NOMO-1 treated with DMSO at 0.1 percent for 48 hours (cell line): Measurements from ENCODE around the gene MYO10.
"Not testable (repeated sequence)": the region's sequence is repeated elsewhere in the genome, so short reads cannot be mapped to it uniquely, and the experiment has no call there.

ENCODE experiments used
- DNase-seq: peaks from one replicate; lab custom pipeline; 2025; ENCODE audit not compliant: unreplicated experiment; lab: John Stamatoyannopoulos, UW

The MYO10 gene

DNA sequence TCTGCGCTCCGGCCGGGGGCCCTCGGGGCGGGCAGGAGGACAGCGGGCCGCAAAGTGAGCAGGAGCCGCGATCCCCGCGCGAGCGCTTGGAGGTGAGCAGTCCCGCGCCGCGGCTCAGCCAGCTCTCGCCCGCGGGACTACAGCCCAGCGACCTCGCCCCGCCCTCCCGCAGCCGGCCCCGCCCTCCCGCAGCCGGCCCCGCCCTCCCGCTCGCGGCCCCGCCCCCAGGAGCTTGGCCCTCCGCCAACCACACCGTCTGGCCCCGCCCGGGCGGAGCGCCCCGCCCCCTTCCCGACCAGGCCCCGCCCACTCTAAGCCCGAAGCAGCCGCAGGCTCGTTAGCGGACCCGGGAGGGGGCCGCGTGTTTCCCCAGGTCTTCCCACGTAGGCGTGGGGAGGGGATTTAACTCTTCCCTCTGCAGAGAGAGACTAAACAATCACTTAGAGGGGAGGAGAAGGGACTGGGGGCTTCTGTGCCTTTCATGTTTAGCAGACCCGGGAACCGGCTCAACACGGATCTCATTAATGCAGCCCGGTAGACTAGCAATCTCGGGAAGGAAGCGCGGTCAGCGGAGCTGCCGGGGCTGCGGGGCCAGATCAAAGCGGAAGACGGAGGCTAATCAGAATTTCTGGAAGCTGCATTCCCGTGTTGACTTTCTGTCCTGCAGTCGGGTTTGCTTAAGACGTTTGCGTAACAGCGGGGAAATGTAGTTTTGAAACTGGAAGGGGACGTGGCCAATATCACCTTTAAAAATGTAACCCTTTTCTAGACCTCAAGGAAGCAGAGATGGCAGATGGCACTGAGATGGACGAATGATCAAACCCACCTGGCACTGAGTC is at the start of gene MYO10:
Gene MYO10, minus strand, starts transcription at position 139 of the 839 bp plus-strand sequence. CDS start 480 bp downstream, outside the sequence.
- peak; percentile 77 for DNase-seq

DNA sequence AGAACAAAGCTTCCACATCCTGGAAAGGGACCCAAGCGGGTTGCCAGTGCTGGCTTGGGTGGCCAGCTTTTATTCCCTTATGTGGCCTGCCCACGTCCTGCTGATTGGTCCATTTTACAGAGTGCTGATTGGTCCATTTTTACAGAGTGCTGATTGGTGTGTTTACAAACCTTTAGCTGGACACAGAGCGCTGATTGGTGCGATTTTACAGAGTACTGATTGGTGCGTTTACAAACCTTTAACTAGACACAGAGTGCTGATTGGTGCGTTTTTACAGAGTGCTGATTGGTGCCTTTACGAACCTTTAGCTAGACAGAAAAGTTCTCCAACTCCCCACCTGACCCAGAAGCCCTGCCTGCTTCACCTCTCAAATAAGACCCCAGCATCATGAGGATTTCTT is 49.2 kb upstream of the MYO10 start:
- DNase-seq = not testable (repeated sequence)

DNA sequence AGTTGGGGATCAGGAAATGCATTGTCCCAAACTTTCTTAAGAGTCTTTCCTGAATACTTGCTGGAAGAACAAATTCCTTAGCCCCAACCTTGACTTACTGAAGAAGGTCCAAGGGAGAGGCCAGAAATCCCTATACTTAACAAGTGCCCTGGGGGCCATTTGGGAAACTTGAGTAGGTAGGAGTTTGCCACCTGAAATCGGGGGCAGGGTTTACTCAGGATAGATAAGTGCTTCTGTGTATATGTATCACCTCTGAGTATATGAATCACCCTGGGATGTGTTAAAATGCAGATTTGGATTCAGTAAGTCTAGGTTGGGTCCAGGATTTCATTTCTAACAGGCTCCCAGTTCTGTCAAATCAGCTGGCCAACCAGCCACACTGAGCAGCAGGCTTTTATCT is 47.9 kb upstream of the MYO10 start:
- no peak for DNase-seq

DNA sequence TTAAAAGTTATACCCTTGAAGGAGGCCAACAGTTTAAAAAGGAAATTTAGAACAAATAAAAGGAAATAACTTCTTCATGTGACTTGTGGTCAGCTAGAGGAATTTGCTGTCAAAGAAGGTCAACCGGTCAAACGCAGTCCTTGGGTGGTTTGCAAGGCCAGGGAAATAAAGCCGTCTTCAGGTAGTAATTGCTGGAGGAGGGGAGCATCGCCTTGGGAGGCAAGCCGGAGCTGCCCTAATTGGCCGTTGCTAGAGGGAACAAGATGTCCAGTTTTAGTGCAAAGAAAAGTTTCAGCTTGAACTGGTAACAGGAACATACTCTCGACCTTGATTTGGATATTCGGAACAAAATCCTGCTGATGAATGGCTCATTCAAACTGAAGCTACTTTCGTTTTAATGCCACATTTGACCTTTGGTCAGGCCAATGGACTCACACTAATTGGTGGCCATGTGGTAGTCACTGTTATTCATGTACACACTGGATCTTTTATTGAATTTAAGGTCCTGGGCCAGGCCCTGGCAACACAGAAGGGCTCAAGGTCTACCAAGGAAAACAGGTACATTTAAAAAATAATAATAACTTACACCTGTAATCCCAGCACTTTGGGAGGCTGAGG is 47.0 kb upstream of the MYO10 start:
- DNase-seq = no peak

DNA sequence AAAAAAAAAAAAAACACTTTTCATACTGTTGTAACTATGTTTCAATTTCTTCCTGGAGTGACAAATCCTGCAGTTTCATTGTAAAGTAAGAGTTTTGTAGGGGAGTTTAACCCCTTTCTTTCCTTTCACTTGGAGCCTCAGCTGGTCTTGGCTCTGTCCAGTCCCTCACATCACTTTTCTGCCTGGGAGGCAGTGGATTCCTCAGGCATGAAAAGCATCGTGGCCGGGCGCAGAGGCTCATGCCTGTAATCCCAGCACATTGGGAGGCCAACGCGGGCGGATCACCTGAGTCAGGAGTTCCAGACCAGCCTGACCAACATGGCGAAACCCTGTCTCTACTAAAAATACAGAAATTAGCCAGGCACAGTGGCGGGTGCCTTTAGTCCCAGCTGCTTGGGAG is 45.6 kb upstream of the MYO10 start:
- no peak for DNase-seq

DNA sequence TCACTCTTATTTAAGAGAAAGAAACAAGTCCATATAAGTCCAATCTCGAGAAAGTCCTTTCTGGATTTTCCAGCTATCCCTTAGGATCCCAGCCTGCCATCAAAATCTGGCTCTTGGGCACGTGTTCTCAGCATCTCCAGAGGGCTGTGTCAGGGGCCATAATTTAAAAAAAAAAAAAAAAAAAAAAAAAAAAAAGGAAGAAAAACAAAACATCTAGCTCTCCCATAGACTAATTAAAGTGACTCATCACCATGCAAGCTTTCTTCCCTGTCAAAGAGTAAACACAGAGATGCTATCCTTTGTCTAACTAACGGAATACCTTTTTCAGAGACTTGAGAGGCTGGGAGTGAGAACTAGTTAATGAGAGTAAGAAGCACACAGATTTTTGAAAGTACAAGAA is 44.9 kb upstream of the MYO10 start:
- DNase-seq = peak; percentile 18

DNA sequence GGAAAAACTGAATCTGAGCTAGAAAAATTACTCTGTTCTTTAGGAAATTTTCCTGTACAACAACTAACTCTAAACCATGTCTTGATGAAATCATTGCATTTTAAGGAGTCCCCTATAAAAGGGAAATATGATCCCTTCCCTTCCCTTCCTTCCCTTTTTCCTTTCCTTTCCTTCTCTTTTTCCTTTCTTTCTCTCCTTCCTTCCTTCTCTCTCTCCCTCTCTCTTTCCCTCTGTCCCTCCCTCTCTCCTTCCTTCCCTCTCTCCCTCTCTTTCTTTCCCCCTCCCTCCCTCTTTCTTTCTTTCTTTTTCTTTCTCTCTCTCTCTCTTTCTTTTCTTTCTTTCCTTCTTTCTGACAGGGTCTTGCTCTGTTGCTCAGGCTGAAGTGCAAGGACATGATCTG is 42.2 kb upstream of the MYO10 start:
- DNase-seq = no peak

DNA sequence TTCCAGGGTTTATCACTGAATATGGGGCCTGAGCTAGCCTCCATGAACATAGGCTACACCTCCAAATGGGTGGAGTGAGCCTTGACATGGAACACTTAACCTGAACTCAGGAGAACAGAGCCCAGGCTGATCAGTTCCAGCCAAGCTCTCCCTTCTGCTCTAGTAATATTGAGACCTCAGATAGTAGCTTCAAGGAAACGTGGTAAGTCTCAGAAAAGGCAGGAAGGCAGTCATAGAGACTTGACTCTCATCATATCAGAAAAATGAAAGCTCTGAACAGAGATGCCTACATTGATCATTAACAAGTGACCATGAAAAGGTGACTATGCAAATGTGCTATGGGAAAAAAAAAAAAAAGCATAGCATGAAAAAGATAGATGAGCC is 40.5 kb upstream of the MYO10 start:
- DNase-seq = no peak

DNA sequence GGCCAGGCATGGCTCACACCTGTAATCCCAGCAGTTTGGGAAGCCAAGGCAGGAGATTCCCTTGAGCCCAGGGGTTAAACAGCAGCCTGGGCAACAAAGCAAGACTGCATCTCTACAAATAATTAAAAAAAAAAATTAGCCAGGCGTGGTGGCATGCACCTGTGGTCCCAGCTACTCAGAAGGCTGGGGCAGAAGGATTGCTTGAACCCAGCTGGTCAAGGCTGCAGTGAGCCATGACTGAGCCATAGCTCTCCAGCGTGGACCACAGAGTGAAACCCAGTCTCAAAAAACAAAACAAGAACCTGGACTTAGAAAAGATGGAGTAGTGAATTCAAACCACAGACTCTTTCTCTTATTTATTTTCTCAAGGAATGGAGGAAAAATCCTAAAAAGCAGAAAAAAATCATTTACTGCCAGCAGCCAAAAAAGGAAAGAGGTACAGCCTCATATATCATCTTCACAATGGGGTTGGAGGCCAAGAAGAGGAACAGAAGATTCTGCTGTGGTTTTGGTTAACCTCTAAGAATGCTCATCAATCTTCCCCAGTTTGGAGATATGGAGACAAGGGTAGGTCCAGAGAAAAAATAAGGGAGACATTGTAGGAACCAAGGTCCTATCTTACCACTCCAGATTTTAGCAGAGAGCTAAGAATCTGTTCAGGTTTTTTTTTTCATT is 40.0 kb upstream of the MYO10 start:
- DNase-seq = peak; percentile 97

DNA sequence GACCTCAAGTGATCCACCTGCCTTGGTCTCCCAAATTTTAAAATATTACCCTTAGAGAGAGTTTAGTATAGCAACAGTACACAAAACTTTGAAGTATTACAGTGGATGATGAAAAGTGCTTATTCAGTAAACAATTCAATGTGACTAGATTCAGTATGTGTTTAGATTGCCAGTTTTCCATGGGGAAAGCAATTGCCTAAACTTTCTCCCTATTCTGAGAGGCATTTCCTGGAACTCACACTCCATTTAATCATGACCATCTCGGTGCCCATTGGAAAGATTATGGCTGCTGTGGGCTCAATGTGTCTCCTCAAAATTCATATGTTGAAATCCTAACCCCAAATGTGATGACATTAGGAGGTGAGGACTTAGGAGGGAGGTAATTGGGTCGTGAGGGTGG is 38.9 kb upstream of the MYO10 start:
- DNase-seq = no peak

DNA sequence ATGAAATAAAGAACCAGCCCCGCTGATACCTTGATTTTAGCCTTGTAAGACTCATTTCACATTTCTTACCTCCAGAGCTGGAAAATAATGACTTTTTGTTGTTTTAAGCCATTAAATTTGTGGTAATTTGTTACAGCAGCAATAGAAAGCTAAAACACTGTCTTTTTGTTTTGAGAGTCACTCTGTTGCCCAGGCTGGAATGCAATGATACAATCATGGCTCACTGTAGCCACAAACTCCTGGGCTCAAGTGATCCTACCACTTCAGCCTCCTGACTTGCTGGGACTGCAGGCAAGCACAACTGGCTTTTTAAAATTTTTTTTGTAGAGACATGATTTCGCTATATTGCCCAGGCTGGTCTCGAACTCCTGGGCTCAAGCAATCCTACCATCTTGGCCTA is 34.7 kb upstream of the MYO10 start:
- no peak for DNase-seq

DNA sequence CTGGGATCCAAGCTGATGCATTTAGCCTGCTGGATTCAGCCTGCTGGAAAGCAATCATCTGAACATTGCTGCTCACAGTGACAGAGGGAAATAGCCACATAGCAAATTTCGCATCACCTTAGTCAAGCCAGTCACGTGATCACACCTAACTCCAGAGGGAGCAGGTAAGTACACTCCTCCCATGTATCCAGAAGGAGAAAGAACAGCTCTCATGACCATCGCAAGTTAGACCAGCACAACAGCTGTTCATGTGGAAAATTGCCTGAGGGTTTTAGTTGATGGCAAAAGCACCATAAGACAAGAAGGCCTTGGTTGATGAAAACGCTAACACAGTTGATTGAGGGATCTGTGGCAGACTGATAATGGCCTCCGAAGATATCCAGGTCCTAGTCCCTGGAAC is 34.2 kb upstream of the MYO10 start:
- DNase-seq = no peak

DNA sequence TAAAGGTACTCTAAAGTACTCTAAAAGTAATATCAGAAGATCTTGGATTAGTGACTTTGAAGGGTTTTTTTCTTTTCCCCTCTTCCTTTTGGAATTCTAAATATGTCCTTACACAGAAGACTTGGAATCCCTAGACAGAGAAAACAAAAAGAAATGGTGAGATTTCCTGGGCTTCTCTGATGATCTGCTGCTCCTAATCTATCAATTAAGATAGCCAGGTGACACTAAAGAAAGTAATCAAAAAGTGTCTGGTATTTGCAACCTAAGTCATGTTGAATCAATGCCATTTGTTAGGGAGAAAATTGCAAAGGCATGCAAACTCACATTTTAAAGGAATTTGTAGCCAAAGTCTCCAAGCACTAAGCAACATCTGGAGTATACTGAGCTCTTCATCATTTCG is 29.5 kb upstream of the MYO10 start:
- no peak for DNase-seq

DNA sequence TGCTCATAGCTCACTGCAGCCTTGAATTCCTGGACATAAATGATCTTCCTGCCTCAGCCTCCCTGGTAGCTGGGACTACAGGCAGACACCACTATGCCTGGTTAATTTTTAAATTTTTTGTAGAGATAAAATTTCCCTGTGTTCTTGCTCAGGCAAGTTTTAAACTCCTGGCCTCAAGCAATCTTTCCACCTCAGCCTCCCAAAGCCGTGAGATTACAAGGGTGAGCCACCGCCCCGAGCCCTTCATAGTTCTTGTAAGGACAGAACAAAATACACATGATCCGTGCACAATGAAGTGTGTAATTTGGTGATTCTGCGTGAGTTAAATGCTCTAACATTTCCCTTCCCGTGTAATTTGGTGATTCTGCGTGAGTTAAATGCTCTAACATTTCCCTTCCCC is 27.7 kb upstream of the MYO10 start:
- DNase-seq = no peak

DNA sequence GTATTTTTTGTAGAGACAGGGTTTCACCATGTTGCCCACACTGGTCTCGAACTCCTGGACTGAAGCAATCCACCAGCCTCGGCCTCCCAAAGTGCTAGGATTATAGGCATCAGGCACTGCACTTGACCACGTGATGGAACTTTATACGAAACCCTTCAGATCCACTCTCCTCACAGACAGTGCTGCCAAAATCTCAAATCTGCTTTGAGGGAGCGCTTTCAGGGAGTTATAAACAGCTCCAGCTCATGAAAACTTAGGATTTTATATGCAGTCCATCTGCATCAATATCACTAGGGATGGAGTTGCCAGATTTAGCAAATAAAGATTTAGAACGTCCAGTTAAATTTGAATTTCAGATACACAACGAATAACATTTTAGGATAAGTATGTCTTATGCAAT is 25.0 kb upstream of the MYO10 start:
- no peak for DNase-seq

DNA sequence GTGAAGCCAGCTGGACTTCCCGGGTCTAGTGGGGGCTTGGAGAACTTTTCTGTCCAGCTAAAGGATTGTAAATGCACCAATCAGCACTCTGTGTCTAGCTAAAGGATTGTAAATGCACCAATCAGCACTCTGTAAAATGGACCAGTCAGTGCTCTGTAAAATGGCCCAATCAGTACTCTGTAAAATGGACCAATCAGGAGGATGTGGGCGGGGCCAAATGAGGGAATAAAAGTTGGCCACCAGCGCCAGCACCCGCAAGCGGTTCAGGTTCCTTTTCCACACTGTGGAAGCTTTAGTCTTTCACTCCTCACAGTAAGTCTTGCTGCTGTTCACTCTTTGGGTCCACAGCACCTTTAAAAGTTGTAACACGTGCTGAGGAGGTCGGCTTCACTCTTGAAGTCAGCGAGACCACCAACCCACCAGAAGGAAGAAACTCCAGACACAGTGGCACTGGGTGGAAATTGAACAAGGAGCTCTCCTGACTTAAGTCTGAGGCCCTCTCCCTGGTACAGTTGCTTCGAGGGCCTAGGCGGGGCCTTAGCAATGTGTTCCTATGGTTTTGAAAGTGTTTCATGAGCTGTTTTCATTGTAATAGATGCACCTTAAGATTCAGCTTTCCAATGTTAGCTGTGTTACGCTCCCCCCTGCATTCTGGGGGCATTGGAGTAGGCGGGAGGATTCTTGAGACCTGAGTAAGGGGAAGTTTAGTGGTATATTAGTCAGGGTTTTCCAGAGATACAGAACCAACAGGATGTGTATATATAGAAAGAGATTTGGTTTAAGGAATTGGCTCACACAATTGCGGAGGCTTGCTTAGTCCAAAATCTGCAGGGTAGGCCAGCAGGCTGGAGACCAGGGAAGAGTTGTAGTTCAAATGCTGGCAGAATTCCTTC is 21.5 kb upstream of the MYO10 start:
- no peak for DNase-seq

DNA sequence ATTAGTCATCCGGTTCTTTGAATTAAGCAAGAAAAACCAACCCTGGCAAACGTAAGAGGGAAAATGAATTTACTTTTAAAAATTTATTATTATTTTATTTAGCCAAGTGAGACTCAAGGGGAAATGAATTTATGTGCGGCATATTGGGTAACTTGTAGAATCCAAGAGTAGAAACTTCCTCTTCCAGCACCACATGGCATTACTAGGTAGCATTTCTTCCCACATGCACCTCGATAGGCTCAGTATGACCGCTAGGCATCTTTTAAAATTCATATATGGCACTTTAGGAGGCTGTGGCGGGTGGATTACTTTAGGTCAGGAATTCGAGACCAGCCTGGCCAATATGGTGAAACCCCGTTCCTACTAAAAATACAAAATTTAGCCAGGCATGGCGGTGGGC is 17.6 kb upstream of the MYO10 start:
- peak; percentile 73 for DNase-seq

DNA sequence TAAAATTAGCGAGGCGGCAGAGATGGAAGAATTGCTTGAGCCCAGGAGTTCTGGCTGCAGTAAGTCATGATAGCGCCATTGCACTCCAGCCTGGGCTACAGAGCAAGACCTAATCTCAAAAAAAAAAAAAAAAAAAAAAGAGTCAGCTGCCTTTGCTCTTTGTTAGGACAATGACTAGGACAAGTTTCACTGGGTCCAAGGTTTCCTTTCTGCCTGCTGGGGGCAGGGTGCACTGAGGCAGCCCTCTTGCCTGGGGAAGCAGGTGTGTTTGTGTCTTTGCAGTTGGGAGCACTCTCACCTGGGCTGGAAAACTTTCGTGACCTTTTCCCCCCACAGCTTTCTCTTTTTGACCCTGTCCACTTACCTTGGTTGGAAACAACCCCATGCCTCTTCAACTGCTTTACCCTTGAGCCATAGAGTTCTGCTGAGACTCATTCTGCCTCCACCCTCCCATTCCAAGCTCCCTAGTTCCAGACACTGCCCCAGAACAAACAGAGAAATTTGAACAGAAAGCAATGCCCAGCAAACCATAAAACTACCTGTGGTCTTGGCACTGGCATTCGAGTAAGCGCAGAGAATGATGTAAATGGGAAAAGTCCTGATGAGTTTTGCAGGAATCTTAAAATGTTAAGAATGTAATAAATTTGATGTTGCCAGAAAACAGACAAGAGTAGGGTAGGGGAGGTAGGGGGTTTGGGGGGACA is 17.0 kb upstream of the MYO10 start:
- no peak for DNase-seq

DNA sequence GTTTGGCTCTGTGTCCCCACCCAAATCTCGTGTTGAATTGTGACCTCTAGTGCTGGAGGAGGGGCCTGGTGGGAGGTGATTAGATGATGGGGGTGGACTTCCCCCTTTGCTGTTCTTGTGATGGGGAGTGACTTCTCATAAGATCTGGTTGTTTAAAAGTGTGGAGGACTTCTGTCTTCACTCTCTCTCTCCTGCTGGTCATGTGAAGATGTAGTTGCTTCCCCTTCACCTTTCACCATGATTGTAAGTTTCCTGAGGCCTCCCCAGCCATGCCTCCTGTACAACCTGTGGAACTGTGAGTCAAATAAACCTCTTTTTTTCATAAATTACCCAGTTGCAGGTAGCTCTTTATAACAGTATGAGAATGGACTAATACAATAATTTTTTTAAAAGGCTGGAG is 10.6 kb upstream of the MYO10 start:
- DNase-seq = no peak

DNA sequence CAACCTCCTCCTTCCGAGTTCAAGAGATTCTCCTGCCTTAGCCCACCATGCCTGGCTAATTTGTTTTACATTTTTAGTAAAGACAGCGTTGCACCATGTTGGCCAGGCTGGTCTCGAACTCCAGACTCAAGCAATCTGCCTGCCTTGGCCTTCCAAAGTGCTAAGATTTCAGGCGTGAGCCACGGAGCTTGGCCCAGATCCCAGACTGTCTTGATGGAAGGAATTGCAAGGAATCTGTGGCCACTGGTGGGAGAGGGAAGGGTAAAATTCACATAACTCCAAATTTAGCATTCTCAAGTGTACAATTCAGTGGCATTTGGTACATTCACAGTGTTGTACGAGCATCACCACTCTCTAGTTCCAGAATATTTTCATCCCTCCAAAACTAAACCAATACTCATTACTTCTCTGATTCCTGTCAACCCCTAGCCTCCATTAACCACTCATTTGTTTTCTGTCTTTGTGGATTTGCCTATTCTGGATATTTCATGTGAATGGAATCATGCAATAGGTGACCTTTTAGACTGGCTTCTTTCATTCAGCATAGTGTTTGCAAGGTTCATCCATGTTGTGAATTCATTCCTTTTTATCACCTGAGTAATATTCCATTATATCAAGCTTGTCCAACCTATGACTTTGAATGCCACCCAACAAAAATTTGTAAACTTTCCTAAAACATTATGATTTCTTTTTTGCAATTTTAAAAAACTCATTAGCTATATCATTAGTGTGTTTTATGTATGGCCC is 8.9 kb upstream of the MYO10 start:
- no peak for DNase-seq
